ENCODE data around the gene LMOD2. TPM values are rescaled to one million over a fixed set of nuclear protein-coding genes. Genes with fewer than 3 reads are reported as not detected.

The LMOD2 gene, protein sequence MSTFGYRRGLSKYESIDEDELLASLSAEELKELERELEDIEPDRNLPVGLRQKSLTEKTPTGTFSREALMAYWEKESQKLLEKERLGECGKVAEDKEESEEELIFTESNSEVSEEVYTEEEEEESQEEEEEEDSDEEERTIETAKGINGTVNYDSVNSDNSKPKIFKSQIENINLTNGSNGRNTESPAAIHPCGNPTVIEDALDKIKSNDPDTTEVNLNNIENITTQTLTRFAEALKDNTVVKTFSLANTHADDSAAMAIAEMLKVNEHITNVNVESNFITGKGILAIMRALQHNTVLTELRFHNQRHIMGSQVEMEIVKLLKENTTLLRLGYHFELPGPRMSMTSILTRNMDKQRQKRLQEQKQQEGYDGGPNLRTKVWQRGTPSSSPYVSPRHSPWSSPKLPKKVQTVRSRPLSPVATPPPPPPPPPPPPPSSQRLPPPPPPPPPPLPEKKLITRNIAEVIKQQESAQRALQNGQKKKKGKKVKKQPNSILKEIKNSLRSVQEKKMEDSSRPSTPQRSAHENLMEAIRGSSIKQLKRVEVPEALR
- not detected in 2 replicates for total RNA-seq

DNA sequence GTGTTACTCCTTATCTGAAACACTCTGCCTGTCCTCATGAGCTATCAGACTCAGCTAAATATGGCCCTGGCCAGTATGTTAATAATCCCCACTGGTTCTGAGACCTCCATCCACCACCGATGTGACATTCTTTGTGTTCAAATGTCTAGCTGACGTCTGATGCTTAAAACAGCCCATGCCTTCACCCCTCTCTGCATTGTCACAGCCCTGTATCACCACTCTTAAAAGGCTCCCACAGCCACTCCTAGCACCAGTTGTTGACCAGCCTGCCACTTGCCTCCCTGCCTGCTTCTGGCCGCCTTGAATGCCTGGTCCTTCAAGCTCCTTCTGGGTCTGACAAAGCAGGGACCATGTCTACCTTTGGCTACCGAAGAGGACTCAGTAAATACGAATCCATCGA, at the start of gene LMOD2:
TSS of gene LMOD2 (plus strand) at position 253 of the 400 bp plus-strand sequence. CDS start at position 351, 98 bp downstream.

Other genes starting within 250 kb of the LMOD2 start
- gene IQUB, start 121.3 kb upstream of the LMOD2 start, total RNA-seq: 0.15 and 0.32 TPM in 2 replicates
- gene NDUFA5, start 98.0 kb upstream of the LMOD2 start, total RNA-seq: 39.3 and 62.8 TPM in 2 replicates
- not detected in 2 replicates for gene ASB15, start 54.0 kb upstream of the LMOD2 start, total RNA-seq
- gene WASL, start 93.1 kb downstream of the LMOD2 start, total RNA-seq: 7.8 and 9.0 TPM in 2 replicates
- not detected in 2 replicates for gene HYAL4, start 189.3 kb downstream of the LMOD2 start, total RNA-seq

Data from epithelial cell of umbilical artery (primary cell).